ENCODE data around the gene LY6G6C.

Gene LY6G6C

DNA sequence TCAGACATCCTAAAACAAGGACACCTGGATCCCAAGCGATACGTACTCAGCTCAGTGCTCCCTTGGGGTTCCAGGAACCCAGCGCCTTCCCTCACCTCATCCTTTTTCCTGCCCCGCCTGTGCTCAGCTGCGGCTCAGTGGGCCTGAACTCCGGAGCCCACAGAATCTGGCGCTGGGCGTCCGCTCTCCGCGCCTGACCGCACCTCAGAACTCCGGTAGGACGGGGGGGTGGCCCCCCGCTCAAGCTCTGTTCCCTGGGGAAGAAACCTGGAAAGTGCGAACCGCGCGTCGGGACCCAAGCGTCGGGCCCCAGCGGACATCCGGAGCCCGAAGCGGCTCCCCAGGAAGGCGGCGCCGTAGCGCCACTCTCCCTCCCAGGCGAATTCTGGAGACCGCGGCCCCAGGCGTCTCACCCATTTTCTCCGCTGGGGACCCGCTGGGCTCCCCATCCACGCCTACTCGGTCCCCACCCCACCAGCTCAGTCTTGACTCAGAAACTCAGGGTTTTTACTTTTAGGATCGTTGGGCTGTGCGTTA, 40.3 kb downstream of the LY6G6C start:
- DNase-seq (ENCODE audit: low read depth in 1 of 2, low spot score in 1 of 2), result no peak

DNA sequence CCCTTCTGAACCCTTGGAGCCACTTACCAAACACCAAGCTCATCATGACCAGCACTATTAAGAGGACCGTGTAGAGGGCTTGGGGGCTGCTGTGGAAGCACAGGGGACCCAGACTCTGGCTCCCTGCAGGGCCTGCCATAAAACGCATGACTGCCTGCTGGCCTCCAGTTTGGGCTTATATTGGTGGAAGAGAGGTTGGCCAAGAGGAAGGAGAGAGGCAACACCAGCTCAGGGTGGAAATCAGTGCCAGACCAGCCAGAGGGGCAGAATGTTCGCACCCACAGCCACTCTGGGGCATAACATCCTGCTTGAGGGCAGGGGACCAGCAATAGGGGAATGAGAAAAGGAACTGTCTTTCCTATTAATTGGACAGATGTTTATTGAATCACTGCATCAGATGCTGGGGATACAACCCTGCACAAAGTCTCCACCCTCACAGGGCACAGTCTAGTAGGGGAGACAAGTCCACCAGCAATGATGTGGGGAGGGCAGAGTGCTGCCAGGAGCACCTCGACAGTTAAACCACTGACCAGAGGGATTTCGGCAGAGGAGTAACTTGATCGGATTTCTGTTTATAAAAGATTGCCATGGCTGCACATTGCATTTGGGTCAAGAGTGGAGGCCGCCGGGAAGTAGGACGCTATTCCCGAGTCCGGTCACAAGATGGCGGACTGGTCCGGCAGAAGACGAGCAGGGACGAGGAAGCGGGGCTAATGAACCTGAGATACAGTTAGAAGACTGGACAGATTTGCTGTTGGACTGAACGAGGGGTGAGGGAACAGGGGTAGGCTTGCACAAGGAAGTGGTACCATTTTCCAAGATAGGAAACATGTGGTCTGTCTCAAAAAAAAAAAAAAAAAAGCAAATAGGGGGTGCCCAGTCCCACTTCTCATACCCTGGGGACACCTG, 41.1 kb downstream of the LY6G6C start, which contains the start of gene LY6G5C:
Gene LY6G5C, minus strand, starts transcription at position 842 of the 909 bp plus-strand sequence. Its CDS starts 694 bp downstream, at position 148.
- peak in 1 of 2 donors; percentile 38 for DNase-seq (ENCODE audit: low read depth in 1 of 2, low spot score in 1 of 2)

DNA sequence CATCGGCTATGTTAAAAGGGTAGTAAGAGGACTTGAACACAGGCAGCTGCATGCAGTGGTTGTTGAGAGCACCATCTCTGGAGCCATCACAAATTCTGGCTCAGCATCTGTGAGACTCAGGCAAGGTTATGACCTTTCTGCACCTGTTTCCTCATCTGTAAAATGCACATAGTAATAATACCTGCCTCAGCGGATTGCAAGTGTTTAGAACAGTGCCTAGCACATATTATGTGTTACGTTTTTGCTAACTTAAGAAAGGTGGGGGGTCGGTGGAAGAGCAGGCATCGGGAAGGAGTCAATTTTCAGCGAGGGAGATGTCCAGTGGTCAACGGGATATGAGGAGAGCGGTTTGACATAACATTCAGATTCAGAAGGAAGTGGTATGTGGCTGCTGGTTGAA, 43.6 kb downstream of the LY6G6C start:
- no peak for DNase-seq (ENCODE audit: low read depth in 1 of 2, low spot score in 1 of 2)

DNA sequence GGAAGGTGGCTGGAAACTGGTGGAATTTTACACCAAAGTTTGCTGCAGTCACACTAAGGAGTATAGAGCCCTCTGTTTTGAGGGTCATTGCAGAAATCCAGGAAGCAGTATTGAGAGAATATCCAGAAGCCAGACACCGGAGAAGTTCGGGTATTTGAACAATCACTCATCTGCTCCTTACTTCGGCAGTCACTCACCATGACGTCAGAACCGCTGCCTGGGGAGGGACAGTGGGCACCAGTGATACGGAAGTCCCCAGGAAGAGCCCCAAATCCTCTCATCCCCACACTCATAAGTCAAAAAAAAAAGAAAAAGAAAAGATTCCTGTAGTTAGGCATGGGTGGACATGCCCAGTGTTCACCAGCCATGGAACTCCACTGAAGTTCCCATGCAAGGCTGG, 44.6 kb downstream of the LY6G6C start:
- DNase-seq (ENCODE audit: low read depth in 1 of 2, low spot score in 1 of 2), result no peak

DNA sequence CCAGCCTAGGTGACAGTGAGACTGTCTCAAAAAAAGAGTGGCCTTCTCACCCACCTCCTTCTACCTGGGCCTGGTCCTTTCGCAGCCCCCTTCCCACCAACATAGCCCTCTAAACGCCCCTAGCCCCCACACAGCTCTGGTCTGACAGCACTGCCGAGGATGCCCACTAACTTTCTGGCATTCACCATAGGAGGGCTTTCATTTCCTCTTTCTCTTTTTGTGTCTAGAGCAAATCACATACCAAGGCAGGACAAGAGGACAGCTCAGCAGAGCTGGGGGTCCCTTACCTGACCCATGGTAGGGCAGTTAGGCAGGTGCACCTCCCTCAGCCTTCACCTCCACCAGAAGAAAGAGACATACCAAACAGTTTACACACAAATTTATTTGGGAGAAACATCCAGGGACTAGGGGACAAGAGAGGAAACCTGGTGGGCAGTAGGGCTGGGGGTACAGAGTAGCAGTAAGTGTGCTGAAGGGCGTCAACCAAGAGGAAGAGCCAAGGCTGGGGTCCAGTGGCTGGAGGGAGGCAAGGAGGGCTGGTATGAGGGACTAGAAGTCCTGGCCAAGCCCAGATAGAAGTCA, 45.1 kb downstream of the LY6G6C start:
- DNase-seq (ENCODE audit: low read depth in 1 of 2, low spot score in 1 of 2), result no peak

DNA sequence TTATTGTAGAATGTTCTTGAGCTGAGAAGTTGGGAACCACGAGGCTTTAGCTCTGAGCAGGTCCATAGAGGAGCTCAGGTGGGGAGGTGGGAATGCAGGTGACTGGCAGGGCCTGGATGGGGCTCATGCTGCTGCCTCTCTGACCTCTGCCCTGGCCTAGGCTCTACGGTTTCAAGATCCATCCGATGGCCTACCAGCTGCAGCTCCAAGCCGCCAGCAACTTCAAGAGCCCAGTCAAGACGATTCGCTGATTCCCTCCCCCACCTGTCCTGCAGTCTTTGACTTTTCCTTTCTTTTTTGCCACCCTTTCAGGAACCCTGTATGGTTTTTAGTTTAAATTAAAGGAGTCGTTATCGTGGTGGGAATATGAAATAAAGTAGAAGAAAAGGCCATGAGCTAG, 51.9 kb downstream of the LY6G6C start, which contains the start of gene LY6G5B:
Gene LY6G5B, plus strand, starts transcription at position 301 of the 400 bp plus-strand sequence. CDS start 975 bp downstream, outside the sequence.
- DNase-seq (ENCODE audit: low read depth in 1 of 2, low spot score in 1 of 2), result no peak

All from stimulated activated CD4-positive, alpha-beta T cell treated with anti-CD3 and anti-CD28 coated beads, Interleukin-15, amount 100 ng/mL, for 1 hour (primary cell).